ENCODE data around the gene FSTL4.

GRCh38 chr5:133556551-133556950, 55.8 kb downstream of the FSTL4 start:
- TF ChIP-seq MAFK (conservative IDR thresholded peaks at IDR 0.05 in 1 of 2, IDR thresholded peaks at IDR 0.05 in 1 of 2; ENCODE audit: low read length in 2 of 2) (no peak), ZNF414 (CRISPR knock-in tag; IDR thresholded peaks at IDR 0.05) (no peak), ZBTB49 (CRISPR knock-in tag; IDR thresholded peaks at IDR 0.05; ENCODE audit: borderline replicate concordance) (no peak), FOXJ3 (CRISPR knock-in tag; IDR thresholded peaks at IDR 0.05; ENCODE audit: borderline replicate concordance) (no peak), ZNF800 (CRISPR knock-in tag; IDR thresholded peaks at IDR 0.05) (no peak), CTCF (CRISPR knock-in tag; IDR thresholded peaks at IDR 0.05) (no peak), ZBTB46 (CRISPR knock-in tag; IDR thresholded peaks at IDR 0.05; ENCODE audit: borderline replicate concordance) (no peak)

Measured in HepG2 (cell line).